ENCODE data around the gene ACP3.

DNA sequence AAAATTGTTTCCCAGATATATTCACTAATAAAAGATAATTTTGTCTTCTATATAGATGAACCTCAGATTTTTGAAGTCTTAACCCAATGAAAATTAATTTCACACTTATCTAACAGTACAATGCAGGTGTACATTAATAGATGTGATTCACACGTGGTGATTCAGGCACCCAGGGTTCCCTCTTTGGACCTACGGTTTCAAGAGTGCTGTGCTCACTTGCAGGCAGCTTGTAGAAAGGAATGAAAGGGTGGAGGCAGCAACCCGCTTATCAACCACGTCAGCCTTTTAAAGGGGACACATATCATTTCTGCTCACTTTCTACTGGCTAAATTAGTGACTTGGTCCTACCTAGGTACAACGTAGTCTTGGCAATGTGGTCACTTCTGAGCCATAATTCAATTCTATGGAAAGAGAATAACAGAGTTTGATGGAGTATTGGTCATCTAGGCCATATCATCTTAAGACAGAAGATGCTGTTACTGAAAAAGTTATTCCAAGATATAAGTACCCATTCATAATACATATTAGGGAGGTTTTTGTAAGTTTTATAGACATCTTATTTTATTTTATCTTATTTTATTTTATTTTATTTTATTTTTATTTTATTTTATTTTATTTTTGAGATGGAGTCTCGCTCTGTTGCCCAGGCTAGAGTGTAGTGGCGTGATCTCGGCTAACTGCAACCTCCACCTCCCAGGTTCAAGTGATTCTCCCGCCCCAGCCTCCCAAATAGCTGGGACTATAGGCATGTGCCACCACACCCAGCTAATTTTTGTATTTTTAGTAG is 37.9 kb downstream of the ACP3 start:
- TF ChIP-seq POLR2A (IDR thresholded peaks at IDR 0.05; ENCODE audit: low read depth, low read length) (no peak), CEBPB (IDR thresholded peaks at IDR 0.05; ENCODE audit: low read depth, low read length) (no peak), RAD21 (IDR thresholded peaks at IDR 0.05; ENCODE audit: low read length) (no peak), ELK1 (IDR thresholded peaks at IDR 0.05; ENCODE audit: borderline replicate concordance, low read depth, low read length) (no peak), BHLHE40 (IDR thresholded peaks at IDR 0.05; ENCODE audit: low read depth, low read length) (no peak), USF2 (IDR thresholded peaks at IDR 0.05; ENCODE audit: low read depth, low read length) (no peak), MAZ (IDR thresholded peaks at IDR 0.05; ENCODE audit: borderline replicate concordance, low read depth, low read length) (no peak), SMC3 (IDR thresholded peaks at IDR 0.05; ENCODE audit: low read depth, low read length) (no peak), CHD1 (IDR thresholded peaks at IDR 0.05; ENCODE audit: low read depth, low read length) (no peak), MAFK (IDR thresholded peaks at IDR 0.05; ENCODE audit: low read depth, low read length) (no peak), RCOR1 (IDR thresholded peaks at IDR 0.05; ENCODE audit: insufficient replicate concordance, low read length) (no peak)
- TF ChIP-seq, protein P1, sequence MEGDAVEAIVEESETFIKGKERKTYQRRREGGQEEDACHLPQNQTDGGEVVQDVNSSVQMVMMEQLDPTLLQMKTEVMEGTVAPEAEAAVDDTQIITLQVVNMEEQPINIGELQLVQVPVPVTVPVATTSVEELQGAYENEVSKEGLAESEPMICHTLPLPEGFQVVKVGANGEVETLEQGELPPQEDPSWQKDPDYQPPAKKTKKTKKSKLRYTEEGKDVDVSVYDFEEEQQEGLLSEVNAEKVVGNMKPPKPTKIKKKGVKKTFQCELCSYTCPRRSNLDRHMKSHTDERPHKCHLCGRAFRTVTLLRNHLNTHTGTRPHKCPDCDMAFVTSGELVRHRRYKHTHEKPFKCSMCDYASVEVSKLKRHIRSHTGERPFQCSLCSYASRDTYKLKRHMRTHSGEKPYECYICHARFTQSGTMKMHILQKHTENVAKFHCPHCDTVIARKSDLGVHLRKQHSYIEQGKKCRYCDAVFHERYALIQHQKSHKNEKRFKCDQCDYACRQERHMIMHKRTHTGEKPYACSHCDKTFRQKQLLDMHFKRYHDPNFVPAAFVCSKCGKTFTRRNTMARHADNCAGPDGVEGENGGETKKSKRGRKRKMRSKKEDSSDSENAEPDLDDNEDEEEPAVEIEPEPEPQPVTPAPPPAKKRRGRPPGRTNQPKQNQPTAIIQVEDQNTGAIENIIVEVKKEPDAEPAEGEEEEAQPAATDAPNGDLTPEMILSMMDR (conservative IDR thresholded peaks at IDR 0.05; ENCODE audit: low read depth, low read length) = no peak
